GM18873 (cell line): ENCODE results near the gene BARHL2.

Experiments used
- ATAC-seq: cut with Tn5 transposase; IDR thresholded peaks from one replicate; pipeline ENCODE4 v1.9.1; 2021; ENCODE audit warnings: mild to moderate bottlenecking, moderate library complexity, moderate number of reproducible peaks; ENCODE audit not compliant: unreplicated experiment, low FRiP score

BARHL2 gene

GRCh38 chr1:90716552-90717355, at the start of gene BARHL2:
TSS of gene BARHL2 (minus strand) at chr1:90717302. CDS start at chr1:90717195, 107 bp downstream.
- no peak for ATAC-seq

GRCh38 chr1:90763930-90764329, 46.8 kb upstream of the BARHL2 start:
- no peak for ATAC-seq

GRCh38 chr1:90763506-90763905, 46.4 kb upstream of the BARHL2 start:
- no peak for ATAC-seq

- ATAC-seq: no peak
Observed at GRCh38 chr1:90761781-90762589, 44.9 kb upstream of the BARHL2 start.

GRCh38 chr1:90761156-90761555, 44.1 kb upstream of the BARHL2 start:
- ATAC-seq: no peak

DNA sequence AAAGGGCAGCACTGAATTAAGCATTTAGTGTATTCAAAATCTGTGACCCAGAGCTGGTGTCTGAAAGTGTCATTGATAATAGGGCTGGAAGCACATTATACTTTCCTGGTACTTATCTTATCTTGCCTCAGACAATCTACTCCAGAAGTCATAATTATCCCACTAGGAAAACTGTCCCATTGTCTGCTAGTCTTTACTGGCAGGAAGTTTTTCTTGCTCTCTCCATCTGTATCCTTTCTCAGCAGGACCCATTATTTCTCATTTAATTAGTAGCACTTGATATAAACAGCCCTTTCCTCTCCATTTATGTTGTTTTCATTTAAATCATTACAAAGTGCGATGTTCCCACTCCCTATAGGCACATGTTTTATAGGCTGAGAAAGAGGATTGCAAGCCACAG, 36.5 kb upstream of the BARHL2 start:
- ATAC-seq: no peak

- ATAC-seq: no peak
Observed at GRCh38 chr1:90748668-90749067, 31.6 kb upstream of the BARHL2 start.

DNA sequence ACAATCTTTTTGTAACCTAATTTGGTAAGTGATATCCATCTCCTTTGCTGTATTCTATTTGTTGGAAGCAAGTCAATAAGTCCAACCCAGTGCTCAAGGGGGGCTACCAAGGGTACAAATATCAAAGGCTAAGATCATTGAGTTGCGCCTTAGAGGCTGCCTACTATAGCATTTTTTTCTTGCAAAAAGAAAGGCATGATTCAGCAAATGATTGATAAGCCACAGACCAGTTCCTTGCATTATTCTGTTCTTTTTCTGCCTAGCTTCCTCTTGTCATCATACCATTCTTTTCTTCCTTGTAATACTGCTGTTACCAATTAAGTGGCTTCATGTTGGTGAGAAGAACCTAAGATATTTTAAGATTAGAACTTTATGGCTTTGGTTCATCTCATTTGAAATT, 29.8 kb upstream of the BARHL2 start:
- no peak for ATAC-seq

DNA sequence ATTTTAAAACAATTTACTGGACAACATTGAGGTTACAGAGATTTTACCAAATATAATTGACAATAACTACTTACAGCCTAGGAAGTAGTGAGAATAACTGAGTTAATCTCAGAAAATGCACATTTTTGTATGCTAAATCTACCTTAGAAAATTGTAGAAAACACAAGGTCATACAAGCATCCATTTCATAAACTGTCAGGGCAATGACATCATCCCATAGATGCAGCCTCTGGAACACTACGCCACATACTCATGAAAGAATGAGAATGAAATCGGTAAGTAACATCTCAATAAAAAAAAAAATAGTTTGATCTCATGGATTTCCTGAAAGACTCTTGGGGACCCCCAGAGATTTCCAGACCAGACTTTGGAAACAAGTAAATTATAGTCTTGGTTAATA, 28.9 kb upstream of the BARHL2 start:
- no peak for ATAC-seq

- ATAC-seq: no peak
Observed at GRCh38 chr1:90732136-90732535, 15.0 kb upstream of the BARHL2 start.

- no peak for ATAC-seq
Observed at GRCh38 chr1:90731382-90732050, 14.4 kb upstream of the BARHL2 start.

DNA sequence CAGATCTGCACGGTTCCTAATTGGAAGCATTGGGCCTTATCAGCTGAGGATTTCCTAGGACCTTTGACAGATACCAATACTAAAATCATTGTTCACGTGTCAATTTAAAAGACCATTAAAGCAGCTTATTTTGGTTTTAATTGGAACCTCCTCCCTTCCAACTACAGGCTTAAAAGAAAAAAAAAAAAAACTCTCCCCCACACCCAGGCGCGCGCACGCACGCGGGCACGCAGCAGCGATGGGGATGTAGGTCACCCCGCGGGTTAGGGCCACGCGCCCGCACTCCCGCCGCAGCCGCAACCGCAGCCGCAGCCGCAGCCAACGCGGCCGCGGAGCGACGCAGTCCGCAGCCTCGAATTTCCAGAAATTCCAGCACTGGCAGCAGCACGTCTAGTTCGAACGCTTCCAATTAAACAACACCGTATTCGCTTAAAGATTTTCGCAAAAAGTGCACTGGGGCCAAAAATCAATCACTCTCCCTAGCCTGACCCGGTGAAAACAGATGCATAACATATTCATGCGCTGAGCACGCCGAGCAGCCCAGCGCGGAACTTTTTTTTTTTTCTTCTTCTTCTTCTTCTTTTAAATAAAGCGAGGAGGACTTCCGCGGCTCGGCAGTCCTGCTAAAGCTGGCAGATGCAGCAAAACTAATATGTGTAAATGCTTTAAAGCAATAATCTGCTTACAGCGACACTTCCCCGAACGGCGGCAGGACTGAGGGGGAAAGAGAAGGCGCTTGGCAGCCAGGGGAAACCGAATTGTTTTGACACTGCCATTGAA, 13.3 kb upstream of the BARHL2 start:
- ATAC-seq: no peak

DNA sequence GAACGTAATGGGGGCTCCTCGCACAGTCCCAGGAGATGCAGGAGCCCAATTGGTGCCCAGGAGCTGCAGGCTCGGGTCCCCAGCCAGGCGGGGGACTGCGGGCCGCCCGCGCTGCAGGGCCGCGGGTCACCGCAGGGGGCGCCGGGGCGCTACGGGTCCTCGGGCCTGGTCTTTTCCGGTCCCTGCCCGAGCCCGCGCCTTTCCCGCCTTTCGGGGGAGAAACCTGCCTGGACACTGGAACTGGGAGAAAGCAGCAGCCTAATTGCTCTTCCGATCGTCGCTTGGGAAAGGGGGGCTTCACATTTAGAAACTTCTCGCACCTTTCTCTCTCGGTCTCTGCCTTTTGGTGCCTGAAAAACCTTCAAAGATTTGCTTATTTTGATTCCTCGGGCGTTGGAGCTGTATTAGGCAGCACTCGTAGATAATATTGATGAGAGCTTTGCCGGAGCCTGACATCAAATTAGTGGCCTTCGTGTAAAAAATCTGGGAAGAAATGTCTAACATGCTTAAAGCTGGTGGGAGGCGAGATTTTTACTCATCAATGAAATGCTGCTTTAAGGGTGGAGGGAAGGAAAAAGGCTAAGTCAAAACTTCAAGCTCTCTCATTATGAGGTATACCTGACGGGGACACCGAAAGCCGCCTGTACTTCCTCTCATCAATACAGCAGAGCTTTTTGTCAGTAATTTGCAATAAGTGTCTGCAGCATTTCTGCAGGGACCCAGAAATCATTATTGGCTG, 12.6 kb upstream of the BARHL2 start:
- ATAC-seq: no peak

DNA sequence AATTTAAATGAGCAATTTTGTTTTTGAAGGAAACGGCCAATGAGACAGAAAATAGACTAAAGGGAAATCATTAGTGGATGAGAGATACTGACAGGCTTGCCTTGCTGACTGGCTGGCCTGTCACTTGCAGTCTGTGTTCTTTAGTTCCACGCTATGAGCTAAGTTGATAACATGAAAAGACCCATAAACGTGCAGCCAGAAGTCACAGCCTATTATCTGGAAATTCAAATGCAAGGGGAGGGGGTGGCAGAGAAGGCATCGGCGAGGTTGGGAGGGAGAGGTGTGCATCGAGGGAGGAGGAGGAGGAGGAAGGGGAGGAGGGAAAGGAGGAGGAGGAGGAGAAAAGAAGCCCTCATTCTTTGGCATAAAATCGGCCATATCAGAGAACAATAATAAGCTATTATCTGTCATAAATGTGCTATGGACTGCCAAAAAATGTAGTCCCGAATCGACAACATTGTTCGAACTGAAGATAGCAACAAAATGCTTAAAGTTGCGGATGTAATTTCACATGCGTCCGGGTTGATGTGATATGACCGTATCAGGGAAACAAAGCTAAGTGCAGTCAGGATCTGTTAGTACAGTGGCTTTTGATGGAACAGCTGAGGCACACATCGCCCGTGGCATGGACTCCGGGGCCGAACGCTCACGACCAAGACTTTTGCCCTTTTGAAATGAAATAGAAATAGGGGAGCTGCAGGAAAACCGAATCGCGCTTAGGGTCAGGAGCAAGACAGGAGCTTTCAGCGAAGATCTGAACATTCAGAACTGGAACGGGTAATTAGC, 11.6 kb upstream of the BARHL2 start:
- ATAC-seq: no peak

DNA sequence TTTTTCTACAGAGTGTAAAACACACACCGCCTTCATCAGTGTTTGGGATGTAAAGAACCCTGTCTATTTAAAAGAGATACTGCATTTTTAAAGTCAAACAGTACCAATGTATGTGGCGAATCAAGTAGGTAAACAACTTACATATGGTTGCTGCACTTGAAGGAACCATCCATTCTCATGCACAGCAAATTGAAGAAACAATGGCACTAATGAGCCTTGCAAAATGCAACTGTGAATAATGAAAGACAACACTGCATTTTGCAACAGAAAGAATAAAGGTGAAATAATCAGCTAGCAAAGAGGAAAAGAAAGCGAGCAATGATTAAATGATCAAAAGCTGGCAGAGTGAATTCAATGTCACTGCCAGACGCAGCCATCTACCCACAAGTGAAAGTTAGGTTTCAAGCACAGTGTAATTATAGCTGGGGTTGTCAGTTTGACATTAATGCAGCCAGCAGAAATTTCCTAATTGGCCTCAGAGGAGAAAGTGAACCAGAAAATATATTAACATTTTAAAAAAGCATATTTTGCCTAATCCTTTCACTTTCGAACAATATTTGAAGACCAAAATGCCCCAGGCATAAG, 10.9 kb upstream of the BARHL2 start:
- ATAC-seq: no peak

DNA sequence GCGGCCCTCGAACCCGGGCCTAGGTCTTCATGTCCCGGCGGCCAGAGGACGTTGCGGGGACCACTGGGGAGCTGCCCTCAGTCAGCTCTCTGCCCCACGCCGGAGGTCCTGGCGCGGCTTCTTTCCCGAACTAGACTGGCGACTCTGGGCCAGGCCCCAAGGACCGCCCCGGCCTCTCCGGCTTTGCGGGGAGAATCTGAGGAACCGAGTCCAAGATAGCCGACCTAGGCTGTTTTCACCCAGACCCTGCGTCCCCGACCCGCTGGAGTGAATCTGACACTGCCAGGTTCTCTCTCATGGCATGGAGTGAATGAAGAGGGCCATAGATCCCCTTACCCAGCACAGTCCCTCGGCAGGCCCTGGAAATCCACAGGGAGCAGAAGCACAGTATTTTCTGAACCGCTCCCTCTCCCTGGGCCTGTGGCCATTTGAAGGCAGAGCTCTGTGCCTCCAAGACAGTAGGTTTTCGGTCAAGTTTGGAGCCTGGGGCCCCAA, 9.9 kb upstream of the BARHL2 start:
- ATAC-seq: no peak

GRCh38 chr1:90726425-90726985, 9.4 kb upstream of the BARHL2 start:
- no peak for ATAC-seq
